ENCODE results near the gene ITGAV.

The ITGAV gene

DNA sequence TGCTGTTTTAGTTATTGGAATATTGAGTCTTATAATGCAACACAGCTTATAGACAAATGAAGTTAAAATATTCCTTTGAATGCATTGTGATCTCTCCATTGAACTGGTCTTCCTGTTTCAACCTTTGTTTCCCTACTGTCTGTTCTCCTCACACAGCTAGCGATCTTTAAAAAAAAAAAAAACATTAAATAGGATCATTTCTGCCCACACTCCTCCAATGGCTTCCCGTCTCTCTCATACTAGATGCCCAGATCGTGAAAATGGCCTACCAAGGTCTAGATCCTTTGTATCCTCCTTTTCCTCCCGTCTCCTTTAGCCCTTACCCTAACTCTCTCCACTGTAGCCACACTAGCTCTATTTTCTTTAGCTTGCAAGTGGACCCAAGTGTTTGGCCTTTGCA is 106.4 kb downstream of the ITGAV start:
- no peaks in the 10 kb centered on the region for H3K36me3 ChIP-seq (ENCODE audit: control insufficient read depth, insufficient read depth, low read length)
- peaks cover 3% of the 10 kb centered on the region for H3K4me1 ChIP-seq (ENCODE audit: control insufficient read depth, insufficient read depth, low read length)
- no peak overlapping the region for H3K9ac ChIP-seq (ENCODE audit: low read length)
- H3K27ac ChIP-seq (ENCODE audit: low read depth, low read length): no peak overlapping the region
- no peaks in the 10 kb centered on the region for H3K27me3 ChIP-seq (ENCODE audit: control insufficient read depth, insufficient read depth, low read length)
- H3K4me3 ChIP-seq (ENCODE audit: low read length): no peak overlapping the region

DNA sequence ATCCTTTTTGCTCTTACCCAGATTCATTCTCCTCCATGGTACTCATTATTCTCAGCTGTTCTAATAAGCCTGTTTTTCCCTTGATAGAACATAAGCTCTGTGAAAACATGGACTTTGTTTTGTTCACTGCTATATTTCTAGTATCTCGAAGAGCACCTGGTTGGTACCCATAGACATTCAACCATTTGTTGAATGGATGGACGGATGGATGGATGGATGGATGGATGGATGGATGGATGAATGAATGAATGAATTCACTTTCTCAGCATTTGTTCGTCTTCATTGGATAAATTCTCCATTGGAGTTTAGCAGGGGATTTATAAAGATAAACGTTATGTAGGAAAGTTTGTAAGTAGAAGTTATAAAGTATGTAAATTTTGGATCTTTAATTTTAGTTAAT is 106.9 kb downstream of the ITGAV start:
- H3K9ac ChIP-seq (ENCODE audit: low read length): no peak overlapping the region
- no peak overlapping the region for H3K4me3 ChIP-seq (ENCODE audit: low read length)
- no peak overlapping the region for H3K27ac ChIP-seq (ENCODE audit: low read depth, low read length)
- H3K27me3 ChIP-seq (ENCODE audit: control insufficient read depth, insufficient read depth, low read length): no peaks in the 10 kb centered on the region
- no peaks in the 10 kb centered on the region for H3K36me3 ChIP-seq (ENCODE audit: control insufficient read depth, insufficient read depth, low read length)
- H3K4me1 ChIP-seq (ENCODE audit: control insufficient read depth, insufficient read depth, low read length): peaks cover 3% of the 10 kb centered on the region

DNA sequence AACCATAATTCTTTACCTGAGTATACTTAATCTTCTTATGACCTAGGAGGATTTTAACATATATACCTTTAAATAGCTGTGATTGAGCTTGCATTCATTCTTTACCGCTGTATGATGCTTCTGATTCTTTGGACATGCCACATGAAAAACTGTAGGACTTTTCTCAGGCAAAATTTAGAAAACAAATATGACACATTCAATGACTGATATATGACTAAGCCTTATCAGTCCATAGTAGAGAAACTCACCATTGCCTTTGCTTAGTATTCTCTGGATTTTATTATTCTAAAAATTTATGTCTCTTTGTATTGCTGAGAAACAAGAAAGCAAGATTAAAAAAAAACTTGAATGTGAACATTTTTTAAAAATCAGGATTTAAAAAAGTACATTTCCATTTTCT is 107.7 kb downstream of the ITGAV start:
- Histone ChIP-seq H3K27me3 (ENCODE audit: control insufficient read depth, insufficient read depth, low read length) (no peaks in the 10 kb centered on the region), H3K9ac (ENCODE audit: low read length) (no peak overlapping the region), H3K4me1 (ENCODE audit: control insufficient read depth, insufficient read depth, low read length) (peaks cover 3% of the 10 kb centered on the region), H3K4me3 (ENCODE audit: low read length) (no peak overlapping the region), H3K36me3 (ENCODE audit: control insufficient read depth, insufficient read depth, low read length) (no peaks in the 10 kb centered on the region), H3K27ac (ENCODE audit: low read depth, low read length) (no peak overlapping the region)

DNA sequence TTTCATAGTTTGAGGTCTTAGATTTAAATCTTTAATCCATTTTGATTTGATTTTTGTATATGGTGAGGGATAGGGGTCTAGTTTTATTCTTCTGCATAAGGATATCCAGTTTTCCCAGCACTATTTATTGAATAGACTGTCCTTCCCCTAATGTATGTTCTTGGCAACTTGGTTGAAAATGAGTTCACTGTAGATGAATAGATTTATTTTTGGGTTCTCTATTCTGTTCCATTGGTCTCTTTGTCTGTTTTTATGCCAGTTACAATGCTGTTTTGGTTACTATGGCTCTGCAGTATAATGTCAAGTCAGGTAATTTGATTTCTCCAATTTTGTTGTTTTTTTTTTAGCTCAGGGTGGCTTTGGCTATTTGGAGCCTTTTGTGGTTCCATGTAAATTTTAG is 109.9 kb downstream of the ITGAV start:
- H3K27ac ChIP-seq (ENCODE audit: low read depth, low read length): no peak overlapping the region
- no peak overlapping the region for H3K4me3 ChIP-seq (ENCODE audit: low read length)
- H3K4me1 ChIP-seq (ENCODE audit: control insufficient read depth, insufficient read depth, low read length): no peaks in the 10 kb centered on the region
- H3K27me3 ChIP-seq (ENCODE audit: control insufficient read depth, insufficient read depth, low read length): no peaks in the 10 kb centered on the region
- no peak overlapping the region for H3K9ac ChIP-seq (ENCODE audit: low read length)
- H3K36me3 ChIP-seq (ENCODE audit: control insufficient read depth, insufficient read depth, low read length): no peaks in the 10 kb centered on the region

DNA sequence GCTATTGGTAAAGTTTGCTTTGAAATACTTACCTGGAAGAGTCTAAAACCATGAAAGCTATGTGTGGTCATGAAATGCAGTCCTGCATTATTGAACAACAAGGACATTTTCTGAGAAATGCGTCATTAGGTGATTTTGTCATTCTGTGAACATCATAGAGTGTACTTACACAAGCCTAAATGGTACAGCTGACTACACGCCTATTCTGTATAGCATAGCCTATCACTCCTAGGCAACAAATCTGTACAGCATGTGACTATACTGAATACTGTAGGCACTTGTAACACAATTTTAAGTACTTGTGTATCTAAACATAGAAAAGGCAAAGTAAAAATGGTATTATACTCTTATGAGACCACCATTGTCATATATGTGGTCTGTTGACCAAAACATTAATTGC is 112.2 kb downstream of the ITGAV start:
- Histone ChIP-seq H3K27ac (ENCODE audit: low read depth, low read length) (no peak overlapping the region), H3K9ac (ENCODE audit: low read length) (no peak overlapping the region)

DNA sequence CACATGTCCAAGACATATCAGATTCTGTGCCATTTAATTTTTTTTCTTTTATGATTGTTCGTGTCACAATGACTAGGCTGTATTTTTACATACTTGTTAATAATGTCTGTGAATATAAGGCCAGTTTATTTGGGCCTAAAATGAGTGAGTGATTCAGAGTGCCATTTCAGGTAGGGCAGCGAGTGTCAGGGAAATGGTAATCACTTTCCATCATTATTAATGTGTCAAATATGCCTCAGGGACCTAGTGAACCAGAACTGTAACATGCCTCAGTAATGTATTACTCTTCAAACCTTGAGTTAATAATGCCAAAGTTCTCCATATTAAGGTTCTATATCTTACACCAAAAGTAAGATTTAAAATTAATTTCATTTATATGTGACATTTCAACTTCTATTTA is 112.6 kb downstream of the ITGAV start:
- H3K36me3 ChIP-seq (ENCODE audit: control insufficient read depth, insufficient read depth, low read length): no peaks in the 10 kb centered on the region
- no peaks in the 10 kb centered on the region for H3K4me1 ChIP-seq (ENCODE audit: control insufficient read depth, insufficient read depth, low read length)
- H3K4me3 ChIP-seq (ENCODE audit: low read length): no peak overlapping the region
- H3K9ac ChIP-seq (ENCODE audit: low read length): no peak overlapping the region
- H3K27ac ChIP-seq (ENCODE audit: low read depth, low read length): no peak overlapping the region
- no peaks in the 10 kb centered on the region for H3K27me3 ChIP-seq (ENCODE audit: control insufficient read depth, insufficient read depth, low read length)

More for the DNA sequence above, 112.2 kb downstream of the ITGAV start:
- no peak overlapping the region for H3K4me3 ChIP-seq (ENCODE audit: low read length)
- no peaks in the 10 kb centered on the region for H3K27me3 ChIP-seq (ENCODE audit: control insufficient read depth, insufficient read depth, low read length)
- no peaks in the 10 kb centered on the region for H3K36me3 ChIP-seq (ENCODE audit: control insufficient read depth, insufficient read depth, low read length)
- no peaks in the 10 kb centered on the region for H3K4me1 ChIP-seq (ENCODE audit: control insufficient read depth, insufficient read depth, low read length)

DNA sequence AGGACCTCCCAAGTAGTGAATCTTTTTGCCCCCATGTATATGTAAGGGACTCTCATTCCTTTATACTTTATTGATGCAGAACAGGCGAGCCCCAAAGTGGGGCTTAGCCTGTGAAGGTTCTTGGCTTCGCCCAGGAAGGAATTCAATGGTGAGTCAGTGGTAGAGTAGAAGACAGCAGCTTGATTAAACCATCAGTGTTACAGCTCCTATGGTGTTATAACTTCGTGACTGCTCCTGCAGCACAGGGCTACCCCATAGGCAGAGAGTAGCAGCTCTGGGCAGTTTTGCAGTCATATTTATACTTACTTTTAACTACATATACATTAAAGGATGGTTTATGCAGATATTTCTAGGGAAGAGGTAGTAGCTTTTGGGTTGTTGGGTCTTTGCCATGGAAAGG is 115.0 kb downstream of the ITGAV start:
- Histone ChIP-seq H3K27me3 (ENCODE audit: control insufficient read depth, insufficient read depth, low read length) (no peaks in the 10 kb centered on the region), H3K4me3 (ENCODE audit: low read length) (no peak overlapping the region), H3K27ac (ENCODE audit: low read depth, low read length) (no peak overlapping the region), H3K36me3 (ENCODE audit: control insufficient read depth, insufficient read depth, low read length) (no peaks in the 10 kb centered on the region), H3K4me1 (ENCODE audit: control insufficient read depth, insufficient read depth, low read length) (no peaks in the 10 kb centered on the region), H3K9ac (ENCODE audit: low read length) (no peak overlapping the region)

DNA sequence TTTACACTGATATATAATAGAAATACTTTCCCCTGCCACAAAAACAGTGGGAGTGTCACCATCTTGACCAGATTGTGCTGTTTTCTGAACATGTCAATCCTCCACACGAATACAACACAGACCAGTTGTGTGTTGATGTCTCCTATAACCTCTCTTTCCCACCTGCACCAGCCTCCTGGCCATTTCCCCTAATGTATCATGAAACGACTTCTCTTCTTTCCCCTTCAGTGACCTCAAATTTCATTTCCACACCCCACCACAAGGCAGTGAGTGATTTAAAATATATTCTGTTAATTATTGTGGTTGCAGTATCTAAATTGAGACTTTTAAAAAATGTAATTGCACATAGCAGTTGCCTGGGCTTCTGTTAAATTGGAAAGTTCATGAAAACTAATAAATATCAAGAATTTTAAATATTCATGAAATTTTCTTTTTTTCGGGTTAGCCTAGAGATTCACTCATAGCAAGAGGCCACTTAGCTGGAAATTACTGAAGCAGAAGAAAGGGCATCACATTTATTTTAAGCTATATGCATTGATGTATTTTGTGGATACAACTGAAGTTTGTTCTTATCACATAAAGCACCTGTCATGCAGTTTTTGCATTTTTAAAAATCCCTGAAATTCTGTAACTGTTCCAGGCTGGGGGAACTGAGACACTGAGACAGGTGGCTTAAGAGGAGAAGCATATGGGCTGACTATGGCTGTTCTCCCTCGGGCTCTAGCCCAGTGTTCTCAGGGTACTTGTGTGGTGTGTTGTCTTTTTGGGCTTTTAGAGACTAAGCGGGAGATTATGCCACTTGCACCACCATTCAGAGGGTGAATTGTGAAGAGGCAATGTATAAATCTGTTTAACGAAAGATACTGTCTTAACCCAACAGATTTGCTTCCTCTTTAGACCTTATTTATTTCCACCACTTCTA is 119.9 kb downstream of the ITGAV start:
- no peak overlapping the region for H3K9ac ChIP-seq (ENCODE audit: low read length)
- no peak overlapping the region for H3K4me3 ChIP-seq (ENCODE audit: low read length)
- H3K27ac ChIP-seq (ENCODE audit: low read depth, low read length): no peak overlapping the region
- H3K4me1 ChIP-seq (ENCODE audit: control insufficient read depth, insufficient read depth, low read length): no peaks in the 10 kb centered on the region
- H3K36me3 ChIP-seq (ENCODE audit: control insufficient read depth, insufficient read depth, low read length): no peaks in the 10 kb centered on the region
- H3K27me3 ChIP-seq (ENCODE audit: control insufficient read depth, insufficient read depth, low read length): no peaks in the 10 kb centered on the region

DNA sequence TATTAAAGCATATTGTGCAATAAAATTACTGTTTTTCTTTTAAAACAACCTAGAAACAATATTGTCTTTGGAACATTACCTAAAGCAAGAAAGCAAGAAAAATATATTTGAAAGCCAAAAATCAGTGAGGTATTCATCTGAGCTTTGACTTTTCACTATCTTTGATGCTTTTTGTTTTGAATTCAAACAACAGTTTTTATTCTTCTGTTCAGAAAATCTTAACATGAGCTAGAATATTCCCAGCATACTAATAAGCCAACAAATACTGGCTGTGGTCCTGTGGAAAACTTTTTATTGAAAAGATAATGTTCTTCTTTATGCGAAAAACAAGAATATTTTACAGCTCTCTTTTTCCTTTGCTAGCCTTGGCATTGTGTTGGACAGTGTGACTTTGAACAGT is 123.8 kb downstream of the ITGAV start:
- H3K4me3 ChIP-seq (ENCODE audit: low read length): no peak overlapping the region
- H3K9ac ChIP-seq (ENCODE audit: low read length): no peak overlapping the region
- H3K27ac ChIP-seq (ENCODE audit: low read depth, low read length): no peak overlapping the region
- no peaks in the 10 kb centered on the region for H3K36me3 ChIP-seq (ENCODE audit: control insufficient read depth, insufficient read depth, low read length)
- no peaks in the 10 kb centered on the region for H3K27me3 ChIP-seq (ENCODE audit: control insufficient read depth, insufficient read depth, low read length)
- H3K4me1 ChIP-seq (ENCODE audit: control insufficient read depth, insufficient read depth, low read length): no peaks in the 10 kb centered on the region

DNA sequence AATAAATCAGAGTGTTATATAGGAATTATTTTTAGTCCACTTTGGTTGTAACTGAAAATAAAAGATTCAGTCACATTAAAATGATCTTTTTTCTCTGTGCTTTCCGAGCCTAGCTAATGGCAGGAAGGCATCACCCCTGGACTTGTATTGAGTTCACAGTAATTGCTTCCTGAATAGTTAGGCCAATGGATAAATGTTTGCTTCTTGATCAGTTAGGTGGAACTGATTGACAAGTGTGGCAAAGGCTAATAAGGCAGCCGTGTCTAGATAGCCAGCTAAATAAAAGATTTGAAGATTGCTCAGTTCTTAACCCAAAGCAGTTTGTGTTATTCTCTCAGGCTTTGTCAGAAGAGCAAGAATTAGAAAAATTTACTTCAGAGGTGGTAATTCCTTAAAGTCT is 124.8 kb downstream of the ITGAV start:
- H3K9ac ChIP-seq (ENCODE audit: low read length): no peak overlapping the region

DNA sequence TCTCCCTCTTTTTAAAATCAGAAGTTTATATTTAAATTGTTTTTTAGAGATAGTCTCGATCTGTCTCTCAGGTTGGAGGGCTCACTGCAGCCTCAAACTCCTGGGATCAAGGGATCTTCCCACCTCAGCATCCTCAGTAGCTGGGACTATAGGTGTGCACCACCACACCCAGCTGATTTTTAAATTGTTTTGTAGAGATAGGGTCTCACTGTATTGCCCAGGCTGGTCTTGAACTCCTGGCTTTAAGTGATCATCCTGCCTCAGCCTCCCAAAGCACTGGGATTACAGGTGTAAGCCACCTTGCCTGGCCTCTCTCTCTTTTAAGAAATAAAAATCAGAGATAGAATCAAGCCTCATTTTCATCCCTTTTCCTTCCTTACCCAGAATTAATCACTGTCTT is 126.1 kb downstream of the ITGAV start:
- no peaks in the 10 kb centered on the region for H3K36me3 ChIP-seq (ENCODE audit: control insufficient read depth, insufficient read depth, low read length)
- no peak overlapping the region for H3K27ac ChIP-seq (ENCODE audit: low read depth, low read length)
- no peak overlapping the region for H3K4me3 ChIP-seq (ENCODE audit: low read length)
- H3K27me3 ChIP-seq (ENCODE audit: control insufficient read depth, insufficient read depth, low read length): no peaks in the 10 kb centered on the region
- H3K4me1 ChIP-seq (ENCODE audit: control insufficient read depth, insufficient read depth, low read length): no peaks in the 10 kb centered on the region
- no peak overlapping the region for H3K9ac ChIP-seq (ENCODE audit: low read length)

More for the DNA sequence above, 124.8 kb downstream of the ITGAV start:
- Histone ChIP-seq H3K4me1 (ENCODE audit: control insufficient read depth, insufficient read depth, low read length) (no peaks in the 10 kb centered on the region), H3K4me3 (ENCODE audit: low read length) (no peak overlapping the region), H3K36me3 (ENCODE audit: control insufficient read depth, insufficient read depth, low read length) (no peaks in the 10 kb centered on the region), H3K27me3 (ENCODE audit: control insufficient read depth, insufficient read depth, low read length) (no peaks in the 10 kb centered on the region), H3K27ac (ENCODE audit: low read depth, low read length) (no peak overlapping the region)

DNA sequence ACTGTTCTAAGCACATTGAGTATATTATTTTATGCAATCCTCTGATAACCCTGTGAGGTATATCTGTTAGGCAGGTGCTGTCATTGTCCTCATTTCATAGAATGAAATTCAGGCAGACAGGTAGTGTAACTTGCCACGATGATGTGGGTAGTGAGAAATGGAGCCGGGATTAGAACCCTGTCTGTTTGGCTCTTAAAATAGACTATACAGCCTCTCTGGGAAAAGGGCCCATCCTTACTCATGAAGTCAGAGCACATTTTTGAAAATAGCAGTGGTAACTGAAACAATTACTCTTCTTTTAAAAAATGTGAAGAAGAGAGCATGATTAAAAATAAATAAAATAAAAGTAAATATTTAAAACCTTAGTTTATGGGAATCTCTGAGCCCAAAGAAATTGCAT is 127.0 kb downstream of the ITGAV start:
- no peaks in the 10 kb centered on the region for H3K4me1 ChIP-seq (ENCODE audit: control insufficient read depth, insufficient read depth, low read length)
- no peaks in the 10 kb centered on the region for H3K27me3 ChIP-seq (ENCODE audit: control insufficient read depth, insufficient read depth, low read length)
- H3K27ac ChIP-seq (ENCODE audit: low read depth, low read length): no peak overlapping the region
- H3K36me3 ChIP-seq (ENCODE audit: control insufficient read depth, insufficient read depth, low read length): no peaks in the 10 kb centered on the region
- no peak overlapping the region for H3K9ac ChIP-seq (ENCODE audit: low read length)
- H3K4me3 ChIP-seq (ENCODE audit: low read length): no peak overlapping the region

DNA sequence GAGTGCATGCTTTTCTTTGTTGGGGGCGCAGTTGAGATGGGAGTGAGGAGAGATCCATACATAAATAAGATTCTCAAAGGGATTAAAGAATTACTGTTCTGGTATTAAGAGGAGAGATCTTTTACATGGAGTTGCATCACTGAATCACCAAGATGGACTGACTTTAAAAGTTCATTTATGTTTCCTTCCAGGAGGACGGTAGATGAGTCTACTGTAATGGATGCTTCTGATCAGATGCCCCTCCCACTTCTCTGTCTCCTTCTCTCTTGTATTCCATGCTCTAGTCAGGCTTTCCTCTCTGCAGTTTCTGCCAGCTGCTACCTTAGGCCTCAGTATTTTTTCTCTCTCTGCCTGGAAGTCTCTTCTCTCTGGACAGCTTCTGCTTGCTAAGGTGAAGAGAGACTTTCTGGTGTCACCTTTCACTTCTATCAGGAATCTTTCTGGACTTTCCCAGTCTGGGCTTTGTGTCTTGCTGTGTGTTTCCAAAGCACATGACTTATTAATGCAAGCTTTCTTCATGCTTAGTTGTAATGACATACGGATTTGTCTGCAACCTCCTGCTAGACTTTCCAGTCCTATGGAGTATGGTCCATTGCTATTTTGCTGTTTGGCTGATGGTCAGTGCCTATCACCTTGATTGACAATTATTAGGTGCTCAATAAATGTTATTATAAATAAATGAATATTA is 127.6 kb downstream of the ITGAV start:
- Histone ChIP-seq H3K36me3 (ENCODE audit: control insufficient read depth, insufficient read depth, low read length) (no peaks in the 10 kb centered on the region), H3K4me3 (ENCODE audit: low read length) (no peak overlapping the region), H3K27ac (ENCODE audit: low read depth, low read length) (no peak overlapping the region), H3K27me3 (ENCODE audit: control insufficient read depth, insufficient read depth, low read length) (no peaks in the 10 kb centered on the region), H3K9ac (ENCODE audit: low read length) (no peak overlapping the region), H3K4me1 (ENCODE audit: control insufficient read depth, insufficient read depth, low read length) (no peaks in the 10 kb centered on the region)

Data from rectal smooth muscle tissue (tissue), 1 donor.